Endothelial cell of umbilical vein (primary cell): ENCODE results near the gene FYN. TPM values are rescaled to one million over a fixed set of nuclear protein-coding genes. Genes with fewer than 3 reads are reported as not detected.

Experiments used
- BruUV-seq: library from RNA; stranded (reverse); fragments of 400-500 nt; replicated peaks from 2 replicates; lab custom pipeline; 2021; lab: Mats Ljungman, UMichigan
- CTCF ChIA-PET: fragments of 300-600, 350-600 bp; sonication (Branson Sonifier 250); formaldehyde crosslinking; loops from one replicate; lab custom pipeline; 2021; ENCODE audit warnings: antibody characterized with exemption, inconsistent platforms; lab: Charles Lee
- POLR2A ChIA-PET: fragments of 300-600, 350-600 bp; sonication (Branson Sonifier 250); formaldehyde crosslinking; loops from one replicate; lab custom pipeline; 2021; ENCODE audit warnings: antibody characterized with exemption, inconsistent platforms; lab: Charles Lee
- DNase-seq: peaks from one replicate; pipeline ENCODE4 v3.0.0-alpha.2; 2011; ENCODE audit warnings: low read depth, low spot score
- FAIRE-seq: peaks from 2 replicates; lab custom pipeline; 2011; peaks lifted over from hg19 to GRCh38; lab: Jason Lieb, UNC
- H2AFZ ChIP-seq: 2 replicates; pipeline ENCODE4 v1.6.0; 2012; ENCODE audit warnings: low read depth, low read length, control low read depth, inconsistent platforms
- H3K27ac ChIP-seq: 2 replicates; pipeline ENCODE4 v1.5.1; 2011; ENCODE audit warnings: low read depth, mild to moderate bottlenecking, control low read depth, low read length, moderate library complexity; ENCODE audit not compliant: insufficient read depth
- H3K27me3 ChIP-seq, 2 experiments: 2 replicates each; pipeline versions ENCODE4 v1.6.0 to v1.6.1; 2011; ENCODE audit warnings: low read length in 2 of 2, mixed read lengths in 1 of 2; ENCODE audit not compliant: control insufficient read depth in 2 of 2, insufficient read depth in 2 of 2
- H3K36me3 ChIP-seq, 2 experiments: 2 replicates in 1 of 2; 3 replicates in 1 of 2; pipeline ENCODE4 v1.5.1; 2011; ENCODE audit warnings: low read length in 2 of 2, mild to moderate bottlenecking in 1 of 2, moderate library complexity in 1 of 2; ENCODE audit not compliant: control insufficient read depth in 2 of 2, insufficient read depth in 2 of 2; ENCODE audit errors: extremely low read depth in 1 of 2
- H3K4me1 ChIP-seq: 3 replicates; pipeline ENCODE4 v1.5.1; 2011; ENCODE audit warnings: mild to moderate bottlenecking, low read length; ENCODE audit not compliant: control insufficient read depth, insufficient read depth; ENCODE audit errors: extremely low read depth
- H3K4me2 ChIP-seq: 2 replicates; pipeline ENCODE4 v1.6.1; 2011; ENCODE audit warnings: low read length, control low read depth, mixed read lengths; ENCODE audit not compliant: insufficient read depth
- H3K4me3 ChIP-seq, 3 experiments: fragments of 200-600 bp in 1 of 3; sonication (generic), shearing (Covaris generic) in 1 of 3; replicated peaks in 1 of 3; 2 replicates each; pipeline ENCODE4 v1.5.1; 2011 to 2016; ENCODE audit warnings: control low read depth in 3 of 3, low read length in 3 of 3, mild to moderate bottlenecking in 2 of 3, inconsistent platforms in 1 of 3, low read depth in 1 of 3, moderate library complexity in 1 of 3; ENCODE audit not compliant: insufficient read depth in 1 of 3
- H3K79me2 ChIP-seq: 2 replicates; pipeline ENCODE4 v1.6.0; 2012; ENCODE audit warnings: low read length, inconsistent platforms; ENCODE audit not compliant: control insufficient read depth, insufficient read depth
- H3K9ac ChIP-seq: replicated peaks from 2 replicates; pipeline ENCODE3; 2011; ENCODE audit warnings: low read length, control low read depth; ENCODE audit not compliant: insufficient read depth; ENCODE audit errors: extremely low read depth
- H3K9me1 ChIP-seq: replicated peaks from 3 replicates; pipeline ENCODE4 v1.6.0; 2011; ENCODE audit warnings: mild to moderate bottlenecking, low read length; ENCODE audit not compliant: control insufficient read depth, insufficient read depth; ENCODE audit errors: extremely low read depth
- H3K9me3 ChIP-seq: replicated peaks from 2 replicates; pipeline ENCODE4 v1.5.1; 2012; ENCODE audit warnings: low read length, inconsistent platforms; ENCODE audit not compliant: control insufficient read depth, insufficient read depth
- H4K20me1 ChIP-seq: replicated peaks from 2 replicates; pipeline ENCODE3; 2011; ENCODE audit warnings: mild to moderate bottlenecking, low read length; ENCODE audit not compliant: control insufficient read depth, insufficient read depth; ENCODE audit errors: extremely low read depth
- CTCF ChIP-seq, 2 donors: IDR thresholded peaks; 1 replicate in 1 of 2; 2 replicates in 1 of 2; pipeline ENCODE4 v1.5.1; 2011; ENCODE audit warnings: low read length in 2 of 2, mild to moderate bottlenecking in 2 of 2, moderate library complexity in 2 of 2, control low read depth in 1 of 2, inconsistent platforms in 1 of 2, low read depth in 1 of 2; ENCODE audit not compliant: insufficient read depth in 1 of 2; ENCODE audit errors: extremely low read depth in 1 of 2
- EZH2 ChIP-seq: IDR thresholded peaks from 2 replicates; pipeline ENCODE4 v1.6.1; 2012; ENCODE audit warnings: borderline replicate concordance, low read depth, mild to moderate bottlenecking, moderate library complexity, low read length, inconsistent platforms; ENCODE audit not compliant: severe bottlenecking
- FOS ChIP-seq: IDR thresholded peaks from 2 replicates; pipeline ENCODE4 v1.6.1; 2011; ENCODE audit warnings: mild to moderate bottlenecking, low read length, moderate library complexity, borderline replicate concordance; ENCODE audit not compliant: insufficient read depth
- GATA2 ChIP-seq: IDR thresholded peaks from 2 replicates; pipeline ENCODE4 v1.7.0; 2011; ENCODE audit warnings: low read depth, mild to moderate bottlenecking, moderate library complexity, mixed read lengths, low read length; ENCODE audit not compliant: insufficient read length, insufficient read depth
- JUN ChIP-seq: IDR thresholded peaks from 2 replicates; pipeline ENCODE4 v1.6.1; 2011; ENCODE audit warnings: borderline replicate concordance, low read depth; ENCODE audit not compliant: insufficient read length, insufficient read depth
- MAX ChIP-seq: IDR thresholded peaks from 2 replicates; pipeline ENCODE4 v1.6.1; 2011; ENCODE audit not compliant: insufficient read depth, insufficient read length
- MYC ChIP-seq: IDR thresholded peaks from one replicate; pipeline ENCODE4 v1.6.1; 2011; ENCODE audit warnings: mild to moderate bottlenecking, low read depth, low read length
- POLR2A ChIP-seq: IDR thresholded peaks from 2 replicates; pipeline ENCODE4 v1.6.1; 2012; ENCODE audit warnings: low read depth, mild to moderate bottlenecking, control low read depth, low read length
- POLR2AphosphoS5 ChIP-seq: IDR thresholded peaks from 2 replicates; pipeline ENCODE4 v1.6.1; 2012; ENCODE audit warnings: low read depth, mild to moderate bottlenecking, control low read depth, low read length, moderate library complexity; ENCODE audit not compliant: insufficient read depth
- dilution Hi-C: fragments of 300-500 bp; cut with MboI; formaldehyde crosslinking; loops from one replicate; pipeline ENCODE4 v1.15.0; 2019; ENCODE audit warnings: low sequenced_read_pairs; ENCODE audit not compliant: extremely low pct_ligation_motif_present
- intact Hi-C: fragments of 100-400 bp; cut with micrococcal nuclease; formaldehyde crosslinking; loops from one replicate; pipeline ENCODE4 v1.10.0; 2022
- polyA plus RNA-seq, 4 experiments: library from polyadenylated mRNA; depleted of rRNA in 3 of 4; stranded (reverse) in 3 of 4; unstranded in 1 of 4; fragments of >200 nt; gene quantifications; 2 replicates each; pipeline versions ENCODE4 v1.2.1 to v1.2.3, GENCODE V29; 2011 to 2012; ENCODE audit warnings: missing spikeins in 1 of 4
- total RNA-seq: library from RNA; stranded (reverse); gene quantifications from 2 replicates; pipeline ENCODE4 v1.2.3, GENCODE V29; 2021

FYN gene
- total and polyA plus RNA-seq, 2 donors (not counting 3 experiments of a cell fraction or from before 2014, with no cell fraction given): 69.0 to 143 TPM

GRCh38 chr6:111646034-111646433, 227.2 kb downstream of the FYN start:
- Histone ChIP-seq H3K9ac (no peak overlapping the region), H3K9me3 (no peaks in the 10 kb centered on the region), H3K4me1 (no peaks in the 10 kb centered on the region), H2AFZ (no peak overlapping the region), H3K36me3 (no peaks in the 10 kb centered on the region), H3K4me3 (no peak overlapping the region), H4K20me1 (no peaks in the 10 kb centered on the region), H3K9me1 (no peaks in the 10 kb centered on the region), H3K27ac (no peak overlapping the region), H3K4me2 (no peak overlapping the region), H3K79me2 (no peaks in the 10 kb centered on the region), H3K27me3 (no peaks in the 10 kb centered on the region)
- intact Hi-C loops: no loop called here
- no peak for TF ChIP-seq MYC
- TF ChIP-seq POLR2A: no peak
- no peak for TF ChIP-seq GATA2
- TF ChIP-seq CTCF (IDR thresholded peaks at IDR 0.05; ENCODE audit: extremely low read depth in 1 of 2, insufficient read depth in 1 of 2, low read depth in 1 of 2, low read length in 2 of 2): no peak
- TF ChIP-seq EZH2: no peak
- no peak for TF ChIP-seq FOS
- TF ChIP-seq JUN: no peak
- no peak for TF ChIP-seq MAX
- TF ChIP-seq POLR2AphosphoS5: no peak
- FAIRE-seq (no peak), DNase-seq (no peak)
- BruUV-seq: no TSS peak
- ChIA-PET POLR2A (no interaction called here), CTCF (interaction anchor here (1.4 kb wide), 1 partner anchor 41 kb away, joined by 3 read pairs; no protein-coding TSS in a partner anchor)
- dilution Hi-C loops: no loop called here
